GM12891 (cell line): ENCODE data around the gene TPGS1.

ENCODE experiments used
- PAX5 ChIP-seq: IDR thresholded peaks from 2 replicates; pipeline ENCODE4 v1.6.1; 2011; ENCODE audit warnings: low read length, moderate library complexity, mild to moderate bottlenecking; ENCODE audit not compliant: insufficient read depth, severe bottlenecking
- POLR2A ChIP-seq: IDR thresholded peaks from 2 replicates; pipeline ENCODE4 v1.6.1; 2011; ENCODE audit warnings: low read depth, low read length, control low read depth
- POLR2AphosphoS5 ChIP-seq: IDR thresholded peaks from 2 replicates; pipeline ENCODE4 v1.6.1; 2011; ENCODE audit warnings: low read depth, low read length, control low read depth
- POU2F2 ChIP-seq: IDR thresholded peaks from 2 replicates; pipeline ENCODE4 v1.6.1; 2011; ENCODE audit warnings: low read depth, mild to moderate bottlenecking, control low read depth, low read length, moderate library complexity
- SPI1 ChIP-seq: IDR thresholded peaks from 2 replicates; pipeline ENCODE4 v1.6.1; 2011; ENCODE audit warnings: low read depth, low read length, control low read depth
- TAF1 ChIP-seq: IDR thresholded peaks from 2 replicates; pipeline ENCODE4 v1.6.1; 2011; ENCODE audit warnings: low read depth, low read length, control low read depth

DNA sequence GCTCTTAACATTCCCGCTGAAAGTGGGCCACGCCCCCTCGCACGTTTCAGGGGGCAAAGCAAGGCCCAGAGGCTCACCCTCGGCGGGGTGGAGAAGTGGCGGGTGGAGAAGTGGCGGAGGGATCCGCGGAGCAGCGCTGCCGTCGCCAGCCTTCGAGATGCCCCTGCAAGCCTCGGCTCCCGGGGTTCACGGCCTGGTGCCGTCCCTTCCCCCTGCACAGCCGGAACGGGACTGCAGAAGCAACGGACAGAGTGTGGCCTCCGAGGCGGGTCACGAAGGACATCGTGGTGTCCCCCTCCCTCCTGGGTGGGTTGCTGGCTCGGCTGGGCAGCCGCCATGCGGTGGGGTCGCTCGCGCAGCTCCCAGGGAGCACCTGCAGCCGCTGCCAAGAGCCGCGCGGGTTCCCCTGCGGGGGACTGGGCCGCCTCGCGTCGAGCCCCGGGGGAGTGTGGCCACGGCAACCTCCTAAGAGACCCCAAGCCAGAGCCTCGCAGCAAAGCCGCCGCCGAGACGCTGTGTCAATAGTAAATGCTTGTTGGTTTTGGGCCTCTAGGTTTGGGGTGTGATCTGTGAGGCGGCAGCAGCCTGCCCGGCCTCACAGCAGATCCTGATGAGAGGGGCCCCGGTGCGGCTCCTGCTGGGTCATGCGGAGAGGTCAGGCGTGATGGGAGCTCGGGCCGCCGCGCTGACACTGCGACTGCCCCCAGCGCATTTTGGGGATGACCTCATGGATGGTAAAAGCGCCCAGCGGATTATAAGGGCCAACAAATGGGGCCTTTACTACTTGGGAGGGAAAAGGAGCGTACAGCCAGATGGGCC, 5.5 kb downstream of the TPGS1 start:
- no peak for TF ChIP-seq TAF1
- TF ChIP-seq PAX5, result no peak
- no peak for TF ChIP-seq POLR2AphosphoS5
- TF ChIP-seq POLR2A, result no peak
- TF ChIP-seq SPI1, result no peak
- no peak for TF ChIP-seq POU2F2
